ENCODE measurements around the gene MLLT3.

Gene MLLT3

GRCh38 chr9:20622330-20623020 is at the start of gene MLLT3:
Gene MLLT3, minus strand, starts transcription at chr9:20622499.
- TF ChIP-seq, protein P1, sequence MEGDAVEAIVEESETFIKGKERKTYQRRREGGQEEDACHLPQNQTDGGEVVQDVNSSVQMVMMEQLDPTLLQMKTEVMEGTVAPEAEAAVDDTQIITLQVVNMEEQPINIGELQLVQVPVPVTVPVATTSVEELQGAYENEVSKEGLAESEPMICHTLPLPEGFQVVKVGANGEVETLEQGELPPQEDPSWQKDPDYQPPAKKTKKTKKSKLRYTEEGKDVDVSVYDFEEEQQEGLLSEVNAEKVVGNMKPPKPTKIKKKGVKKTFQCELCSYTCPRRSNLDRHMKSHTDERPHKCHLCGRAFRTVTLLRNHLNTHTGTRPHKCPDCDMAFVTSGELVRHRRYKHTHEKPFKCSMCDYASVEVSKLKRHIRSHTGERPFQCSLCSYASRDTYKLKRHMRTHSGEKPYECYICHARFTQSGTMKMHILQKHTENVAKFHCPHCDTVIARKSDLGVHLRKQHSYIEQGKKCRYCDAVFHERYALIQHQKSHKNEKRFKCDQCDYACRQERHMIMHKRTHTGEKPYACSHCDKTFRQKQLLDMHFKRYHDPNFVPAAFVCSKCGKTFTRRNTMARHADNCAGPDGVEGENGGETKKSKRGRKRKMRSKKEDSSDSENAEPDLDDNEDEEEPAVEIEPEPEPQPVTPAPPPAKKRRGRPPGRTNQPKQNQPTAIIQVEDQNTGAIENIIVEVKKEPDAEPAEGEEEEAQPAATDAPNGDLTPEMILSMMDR (IDR thresholded peaks at IDR 0.05; ENCODE audit: extremely low read depth, missing control alignments), result no peak
- DNase-seq (ENCODE audit: low spot score), result peak; percentile 95

- TF ChIP-seq, protein P1 (IDR thresholded peaks at IDR 0.05; ENCODE audit: extremely low read depth, missing control alignments), result no peak
- DNase-seq (ENCODE audit: low spot score), result no peak
These were observed 49.3 kb upstream of the MLLT3 start for GRCh38 chr9:20671635-20672034.

DNA sequence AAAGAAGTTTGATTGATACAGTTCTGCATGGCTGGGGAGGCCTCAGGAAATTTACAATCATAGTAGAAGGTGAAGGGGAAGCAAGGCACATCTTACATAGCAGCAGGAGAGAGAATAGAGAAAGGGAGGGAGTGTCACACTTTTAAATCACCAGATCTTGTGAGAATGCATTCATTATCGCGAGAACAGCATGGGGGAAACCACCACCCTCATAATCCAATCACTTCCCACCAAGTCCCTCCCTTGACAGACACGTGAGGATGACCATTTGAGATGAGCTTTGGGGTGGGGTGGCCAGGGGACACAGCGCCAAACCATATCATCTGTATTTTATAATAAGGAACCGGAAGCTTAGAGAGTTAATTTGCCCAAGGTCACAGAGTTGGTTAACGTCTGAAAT is 48.1 kb upstream of the MLLT3 start:
- TF ChIP-seq, protein P1 (IDR thresholded peaks at IDR 0.05; ENCODE audit: extremely low read depth, missing control alignments), result no peak
- DNase-seq (ENCODE audit: low spot score), result no peak

- TF ChIP-seq, protein P1 (IDR thresholded peaks at IDR 0.05; ENCODE audit: extremely low read depth, missing control alignments), result no peak
- DNase-seq (ENCODE audit: low spot score), result no peak
These were observed 42.2 kb upstream of the MLLT3 start for GRCh38 chr9:20664501-20664900.

GRCh38 chr9:20663133-20663532 is 40.8 kb upstream of the MLLT3 start:
- TF ChIP-seq, protein P1 (IDR thresholded peaks at IDR 0.05; ENCODE audit: extremely low read depth, missing control alignments), result no peak
- no peak for DNase-seq (ENCODE audit: low spot score)

- no peak for DNase-seq (ENCODE audit: low spot score)
These were observed 39.9 kb upstream of the MLLT3 start for GRCh38 chr9:20662156-20662555.

DNA sequence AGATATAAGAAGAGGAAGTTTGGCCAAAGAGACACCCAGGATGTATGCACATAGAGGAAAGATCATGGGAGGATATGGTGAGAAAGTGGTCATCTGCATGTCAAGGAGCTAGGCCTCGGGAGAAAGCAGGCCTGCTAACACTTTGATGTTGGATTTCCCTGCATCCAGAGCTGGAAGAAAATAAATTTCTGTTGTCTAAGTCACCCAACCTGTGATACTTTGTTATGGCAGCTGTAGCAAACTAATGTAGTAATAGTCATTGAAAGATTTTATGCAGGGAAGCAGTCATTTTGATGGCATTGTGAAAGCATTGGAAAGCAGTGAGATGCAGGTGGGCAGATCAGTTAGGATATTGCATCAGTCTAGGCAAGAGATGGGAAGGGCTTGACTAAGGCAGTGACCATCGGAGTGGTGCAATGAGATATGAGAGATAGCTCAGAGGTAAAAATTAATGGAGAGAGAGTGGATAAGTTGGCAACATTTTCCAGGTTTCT is 37.2 kb upstream of the MLLT3 start:
- TF ChIP-seq, protein P1 (IDR thresholded peaks at IDR 0.05; ENCODE audit: extremely low read depth, missing control alignments), result no peak

More at GRCh38 chr9:20662156-20662555, 39.9 kb upstream of the MLLT3 start:
- TF ChIP-seq, protein P1 (IDR thresholded peaks at IDR 0.05; ENCODE audit: extremely low read depth, missing control alignments), result no peak

More for the DNA sequence above, 37.2 kb upstream of the MLLT3 start:
- DNase-seq (ENCODE audit: low spot score), result no peak

Measured in GM20000 (cell line).